ENCODE data around the gene CENPM.
A peak's percentile ranks its signal among the peaks of the same experiment; 100 is the strongest.

CENPM gene

GRCh38 chr22:41931701-41932269, 15.2 kb downstream of the CENPM start:
- DNase-seq = no peak

DNA sequence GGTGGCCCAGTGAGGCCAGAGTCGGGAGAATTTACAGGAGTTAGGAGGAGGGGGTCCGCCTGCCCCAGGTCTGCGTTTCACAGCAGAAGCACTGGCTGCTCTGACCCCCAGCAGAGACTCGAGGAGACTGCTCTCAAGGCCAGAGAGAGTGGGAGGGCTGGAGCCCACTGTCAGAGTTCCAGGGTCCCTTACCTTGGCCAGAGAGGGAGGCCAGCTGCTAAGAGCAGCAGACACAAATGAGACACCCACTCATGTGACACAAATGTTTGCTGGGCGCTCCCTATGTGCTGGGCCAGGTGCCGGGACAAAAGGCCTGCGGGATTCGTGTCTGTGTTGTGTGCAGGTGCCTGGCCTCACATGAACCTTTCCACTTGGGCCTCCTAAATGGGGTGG, 17.5 kb downstream of the CENPM start:
- no peak for DNase-seq

DNA sequence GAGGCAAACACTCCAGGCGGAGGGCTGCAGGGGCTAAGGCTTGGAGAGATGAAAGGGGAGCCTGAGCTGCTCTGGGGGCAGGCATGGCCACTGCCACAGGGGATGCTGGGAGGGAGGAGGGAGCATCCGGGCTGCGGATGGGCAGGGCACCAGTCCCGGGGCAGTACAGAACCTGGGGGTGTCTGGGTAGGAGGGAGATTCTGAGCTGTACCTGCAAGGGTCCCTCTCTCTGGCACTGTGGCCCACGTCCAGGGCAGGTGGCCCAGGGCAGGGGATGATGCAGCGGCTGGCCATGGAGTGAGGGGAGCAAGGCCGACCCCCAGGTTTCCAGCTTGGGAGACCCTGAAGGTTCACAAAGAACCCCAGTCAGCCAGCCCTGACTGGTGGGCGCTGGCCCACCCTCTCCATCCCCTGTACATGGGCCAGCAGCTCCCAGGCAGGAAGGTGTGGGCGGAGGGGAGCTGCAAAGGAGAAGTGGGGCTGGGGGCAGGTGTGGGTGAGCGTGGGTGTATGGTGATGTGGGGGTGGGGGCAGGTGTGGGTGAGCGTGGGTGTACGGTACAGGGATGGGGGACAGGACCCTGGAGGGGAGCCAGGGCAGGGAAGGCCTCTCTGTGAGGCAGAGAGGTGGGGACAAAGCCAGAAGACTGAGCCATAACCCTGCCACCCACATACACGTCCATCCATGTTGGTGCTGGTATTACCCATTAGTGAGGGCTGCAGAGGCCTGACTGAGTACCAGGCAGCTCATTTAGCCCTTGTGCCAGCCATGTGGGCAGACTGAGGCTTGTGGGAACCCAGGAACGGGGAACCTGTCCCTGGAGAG, 18.1 kb downstream of the CENPM start:
- DNase-seq = no peak

GRCh38 chr22:41927813-41928212, 19.1 kb downstream of the CENPM start:
- no peak for DNase-seq

DNA sequence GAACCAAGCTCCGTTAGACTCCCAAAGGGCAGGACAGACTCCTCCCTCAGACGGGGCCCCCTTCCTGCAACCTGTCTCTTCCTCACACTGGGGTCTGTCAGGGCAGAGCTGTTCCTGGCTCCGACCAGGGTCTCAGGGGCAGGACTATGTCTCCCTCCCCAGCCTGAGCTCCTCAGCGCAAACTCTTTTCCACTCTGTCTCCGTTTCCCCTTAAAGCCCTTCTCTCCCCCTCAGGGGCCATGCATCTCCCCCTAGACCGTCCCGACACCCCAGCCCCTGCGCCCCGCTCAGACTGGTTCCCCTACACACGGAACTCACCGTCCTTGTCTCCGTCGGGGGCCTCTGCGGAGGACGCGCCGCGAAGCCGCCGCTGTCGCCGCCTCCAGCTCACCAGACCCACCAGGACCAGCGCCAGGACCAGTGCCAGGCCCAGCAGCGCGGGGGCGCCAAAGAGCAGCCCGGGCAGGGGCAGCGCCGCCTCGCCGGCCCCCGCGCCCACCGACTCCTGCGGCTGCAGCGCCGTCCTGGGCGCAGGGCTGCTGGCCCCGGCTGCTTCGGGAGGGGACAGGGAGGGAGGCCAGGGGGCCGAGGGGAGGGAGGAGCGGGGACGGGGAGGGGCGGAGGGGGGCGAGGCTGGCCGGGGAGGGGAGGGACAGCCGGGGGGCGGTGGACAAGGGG, 21.0 kb downstream of the CENPM start:
- DNase-seq = no peak

- DNase-seq = no peak
Observed at GRCh38 chr22:41923595-41924276, 23.2 kb downstream of the CENPM start.

GRCh38 chr22:41922940-41923594, 23.9 kb downstream of the CENPM start:
- DNase-seq = no peak

DNA sequence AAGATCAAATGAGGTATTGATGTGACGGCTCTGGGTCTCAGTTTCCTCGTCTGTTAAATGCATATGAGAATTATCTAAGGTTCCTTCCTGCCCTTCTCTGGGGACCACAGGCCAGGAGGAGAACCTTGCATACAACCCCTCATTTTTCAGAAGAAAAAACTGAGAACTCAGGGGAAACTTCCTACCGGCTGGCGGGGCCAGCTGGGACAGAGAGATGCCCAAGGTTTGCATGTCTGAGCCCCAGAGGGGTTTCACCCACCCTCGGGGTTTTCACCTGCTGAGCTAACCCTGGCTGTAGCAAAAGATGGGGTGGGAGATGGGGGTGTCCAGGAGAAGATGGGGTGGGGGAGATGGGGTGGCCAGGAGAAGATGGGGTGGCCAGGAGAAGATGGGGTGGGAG, 24.6 kb downstream of the CENPM start:
- no peak for DNase-seq

DNA sequence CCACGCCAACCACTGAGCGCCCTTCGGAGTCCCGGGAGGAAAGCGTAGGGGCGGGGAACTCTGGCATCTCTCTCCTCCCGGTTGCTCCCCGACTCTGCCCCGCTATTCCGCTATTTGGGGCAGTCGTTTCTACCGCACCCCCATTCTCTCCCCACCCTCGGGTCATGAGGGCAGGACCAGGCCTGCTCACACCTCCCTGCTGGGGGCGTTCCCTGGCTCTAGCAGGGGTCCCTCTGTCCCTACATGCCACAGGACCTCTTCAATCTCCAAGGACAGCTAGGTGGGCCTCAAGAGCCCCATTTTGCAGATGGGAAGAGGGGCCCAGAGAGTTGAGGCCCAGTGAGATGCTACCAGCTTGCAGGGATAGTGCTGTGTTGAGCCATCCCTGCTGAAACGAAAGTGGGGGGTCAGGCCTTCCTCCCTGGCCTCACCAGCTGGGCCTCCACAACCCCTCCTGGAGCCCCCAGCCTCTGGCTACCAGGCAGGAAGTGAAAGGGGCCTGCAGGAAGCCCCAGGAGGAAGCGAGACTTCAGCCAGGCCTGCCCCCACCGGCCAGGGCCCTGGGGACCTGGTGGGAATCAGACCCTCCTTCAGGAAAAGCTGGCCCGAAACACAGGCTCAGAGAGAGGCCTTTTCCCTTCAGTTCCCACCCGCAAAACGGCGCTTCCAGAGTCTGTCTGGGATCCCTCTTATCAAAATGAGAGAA, 26.5 kb downstream of the CENPM start:
- no peak for DNase-seq

DNA sequence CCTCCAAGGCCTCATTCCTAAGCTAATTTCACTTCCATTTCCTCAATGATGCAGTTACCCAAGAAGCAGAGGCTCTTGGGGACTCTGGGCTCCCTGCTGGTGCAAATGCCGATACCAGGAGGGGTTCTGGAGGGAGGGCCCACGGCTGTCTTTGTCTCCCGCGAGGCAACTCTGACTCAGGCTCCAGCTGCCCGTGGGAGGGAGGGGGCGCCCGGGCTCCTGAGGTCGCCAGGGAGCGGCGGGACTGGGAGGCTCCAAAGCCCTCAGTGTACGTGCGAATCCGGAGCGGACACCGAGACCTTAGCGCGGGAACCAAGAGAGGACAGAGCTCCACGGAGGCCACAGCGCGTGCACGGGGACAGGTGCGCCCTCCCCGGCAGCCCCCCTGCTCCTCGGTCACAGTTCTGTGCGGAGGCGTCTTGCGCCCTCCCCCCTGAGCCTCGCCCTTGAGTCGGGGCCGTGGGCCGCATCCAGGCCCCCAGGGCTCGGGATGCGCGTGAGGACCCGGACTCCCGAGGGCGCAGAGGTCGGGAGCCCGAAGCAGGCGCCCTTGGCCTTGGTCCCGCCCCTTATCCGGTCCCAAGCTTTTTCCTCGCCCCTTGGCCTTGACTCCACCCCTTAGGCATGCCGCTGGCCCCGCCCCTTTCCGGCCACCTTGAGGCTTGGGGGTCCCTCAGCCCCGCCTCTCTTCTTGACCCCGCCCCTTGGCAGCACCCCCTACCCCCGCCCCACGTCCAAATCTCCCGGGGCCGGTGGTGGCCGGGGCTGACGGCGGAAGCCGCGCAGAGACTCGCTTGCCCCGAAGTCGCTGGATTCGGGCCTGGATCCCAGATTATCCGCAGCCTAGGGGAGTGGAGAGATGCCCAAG, 27.4 kb downstream of the CENPM start:
- DNase-seq = no peak

- DNase-seq = peak in 1 of 2 experiments; percentile 46
Observed at GRCh38 chr22:41917903-41918791, 28.8 kb downstream of the CENPM start.

DNA sequence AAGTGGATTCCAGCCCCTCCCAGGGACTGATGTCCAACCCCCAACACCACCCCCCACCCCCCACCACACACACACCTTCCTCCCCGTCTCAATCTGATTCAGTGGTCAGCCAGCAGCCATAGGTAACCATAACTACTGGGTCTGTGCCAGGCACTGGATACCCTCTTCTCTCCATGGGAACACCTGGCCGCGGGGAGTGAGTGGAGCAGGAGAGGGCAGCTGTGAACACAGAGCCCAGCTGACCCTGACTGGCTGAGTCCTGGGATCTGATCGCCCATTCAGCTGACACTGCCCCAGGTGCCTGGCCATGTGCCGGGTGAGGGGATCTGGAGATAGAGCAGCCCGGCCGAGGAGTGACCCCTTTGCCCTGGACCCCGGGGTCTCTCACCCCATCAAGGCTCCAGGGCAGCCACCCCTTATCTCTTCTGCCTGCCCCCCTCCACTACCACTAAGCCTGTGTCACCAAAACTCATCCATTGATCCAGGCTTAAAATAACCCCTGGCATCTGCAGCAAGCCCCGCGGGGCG, 29.5 kb downstream of the CENPM start:
- DNase-seq = no peak

DNA sequence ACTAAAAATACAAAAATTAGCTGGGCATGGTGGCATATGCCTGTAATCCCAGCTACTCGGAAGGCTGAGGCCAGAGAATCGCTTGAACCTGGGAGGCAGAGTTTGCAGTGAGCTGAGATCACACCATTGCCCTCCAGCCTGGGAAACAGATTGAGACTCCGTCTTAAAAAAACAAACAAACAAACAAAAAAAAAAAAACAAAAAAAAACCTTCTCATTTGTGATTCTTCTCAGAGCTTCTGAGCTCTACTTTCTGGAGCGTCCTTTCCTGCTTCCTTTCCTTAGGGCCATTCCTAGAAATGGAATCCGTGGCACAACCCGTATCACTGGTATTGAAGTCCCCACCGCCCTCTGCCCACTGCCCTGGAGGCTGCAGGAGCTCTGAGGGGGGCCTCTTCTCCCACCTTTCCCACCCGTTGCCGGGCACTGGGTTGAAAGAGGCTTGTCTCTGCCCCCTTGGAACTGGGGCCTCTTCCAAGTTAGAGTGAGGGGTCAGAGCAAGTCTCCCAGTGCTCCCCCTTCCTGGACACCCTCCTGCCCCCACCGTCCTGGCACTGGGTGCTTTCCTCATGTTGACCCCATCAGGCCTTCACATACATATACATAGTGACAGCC, 30.1 kb downstream of the CENPM start:
- DNase-seq = no peak

DNA sequence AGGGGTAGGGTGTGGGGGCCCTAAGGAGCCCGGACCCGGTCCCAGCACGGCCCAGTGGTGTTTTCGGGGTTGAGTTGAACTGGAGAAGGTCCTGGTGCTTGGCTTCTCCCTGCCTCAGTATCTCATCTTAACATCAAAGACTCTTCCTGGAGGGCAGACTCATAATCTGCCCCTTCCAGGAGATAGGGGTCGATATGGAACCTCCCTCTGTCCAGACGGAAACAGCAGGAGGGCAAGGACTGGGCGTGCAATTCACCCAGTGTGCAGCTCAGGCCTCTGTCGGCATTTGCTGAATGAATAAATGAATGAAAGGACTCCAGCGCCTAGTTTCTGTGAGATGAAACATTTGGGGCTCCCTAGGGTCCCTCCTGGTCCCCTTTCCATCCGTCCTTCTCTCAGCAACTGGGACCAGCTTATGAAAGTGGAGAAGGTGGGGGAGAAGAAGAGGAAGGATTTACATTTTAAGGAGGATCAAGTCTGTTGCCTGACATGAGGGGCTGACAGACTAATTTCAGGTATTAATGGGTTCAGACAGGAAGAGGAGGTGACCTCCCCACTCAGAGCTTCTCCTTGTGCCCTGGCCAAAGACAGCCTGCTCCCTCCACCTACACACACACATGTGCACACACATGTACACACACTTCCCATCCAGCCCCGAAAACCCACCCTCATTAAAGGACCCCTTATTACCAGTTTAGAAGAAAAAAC, 31.0 kb downstream of the CENPM start:
- DNase-seq = no peak

DNA sequence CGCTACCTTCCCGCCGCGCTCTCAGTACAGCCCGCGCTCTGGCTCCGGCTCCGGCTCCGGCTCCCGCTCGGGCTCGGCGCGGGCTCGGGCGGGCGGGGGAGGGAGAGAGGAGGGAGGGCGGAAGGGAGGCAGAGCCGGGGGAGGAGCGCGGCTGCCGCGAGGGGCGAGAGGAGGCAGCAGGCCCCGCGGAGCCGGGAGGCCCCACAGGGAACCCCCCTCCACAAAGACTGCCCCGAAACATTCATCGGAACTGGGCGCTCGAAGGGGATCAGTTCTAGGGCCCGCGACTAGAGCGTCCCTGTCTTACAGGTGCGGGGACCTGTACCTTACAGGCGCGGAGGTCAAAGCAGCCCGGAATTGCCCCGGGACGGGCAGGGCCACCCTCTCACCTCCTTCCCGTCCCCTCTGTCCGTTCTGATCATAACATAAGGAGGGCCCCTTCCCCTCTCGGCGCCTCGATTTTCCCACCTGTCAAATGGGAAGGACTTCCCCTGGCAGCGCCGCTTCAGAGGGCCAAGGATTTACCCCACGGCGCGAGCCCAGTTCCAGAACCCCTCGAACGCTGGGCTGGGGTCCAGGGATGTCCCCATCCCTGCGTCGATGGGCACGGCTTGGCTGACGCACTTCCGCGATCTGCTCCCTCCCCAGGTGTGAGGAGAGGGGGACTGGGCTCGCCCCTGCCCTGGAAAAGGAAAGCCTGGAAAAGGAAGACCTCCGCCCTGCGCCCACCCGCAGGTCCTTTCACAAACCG, 31.7 kb downstream of the CENPM start, which contains the start of gene SHISA8:
Gene SHISA8, minus strand, starts transcription at position 40 of the 751 bp plus-strand sequence. CDS start 407 bp downstream, outside the sequence.
- peak in 1 of 2 experiments; percentile 21 for DNase-seq

GRCh38 chr22:41914611-41915034, 32.3 kb downstream of the CENPM start:
- DNase-seq = peak in 1 of 2 experiments; percentile 21

GRCh38 chr22:41913842-41914534, 33.0 kb downstream of the CENPM start:
- no peak for DNase-seq

All from NCI-H446 (cell line).